GM18511 (cell line): ENCODE data around the gene HS3ST6.
"Not testable (repeated sequence)": the region's sequence is repeated elsewhere in the genome, so short reads cannot be mapped to it uniquely, and the experiment has no call there.

Source experiments
- ATAC-seq: cut with Tn5 transposase; IDR thresholded peaks from one replicate; pipeline ENCODE4 v1.9.1; 2021; ENCODE audit warnings: mild to moderate bottlenecking, moderate library complexity; ENCODE audit not compliant: unreplicated experiment

The HS3ST6 gene

GRCh38 chr16:1884155-1884760 is 34.0 kb downstream of the HS3ST6 start:
- ATAC-seq = no peak

- ATAC-seq = not testable (repeated sequence)
Measured at GRCh38 chr16:1881172-1881571, 37.0 kb downstream of the HS3ST6 start.

GRCh38 chr16:1879477-1879876 is 38.7 kb downstream of the HS3ST6 start:
- ATAC-seq = no peak

GRCh38 chr16:1878256-1878655 is 40.0 kb downstream of the HS3ST6 start:
- no peak for ATAC-seq

GRCh38 chr16:1877804-1878203 is 40.4 kb downstream of the HS3ST6 start:
- no peak for ATAC-seq

GRCh38 chr16:1877089-1877488 is 41.1 kb downstream of the HS3ST6 start:
- no peak for ATAC-seq

- ATAC-seq = no peak
Measured at GRCh38 chr16:1876468-1876867, 41.7 kb downstream of the HS3ST6 start.

- ATAC-seq = not testable (repeated sequence)
Measured at GRCh38 chr16:1876066-1876465, 42.1 kb downstream of the HS3ST6 start.

- ATAC-seq = no peak
Measured at GRCh38 chr16:1874854-1875253, 43.4 kb downstream of the HS3ST6 start.

- ATAC-seq = no peak
Measured at GRCh38 chr16:1871974-1872635, 46.1 kb downstream of the HS3ST6 start, which contains the start of gene MEIOB. MEIOB (minus strand) TSS chr16:1872164; CDS start chr16:1868175, 3,989 bp downstream.

- no peak for ATAC-seq
Measured at GRCh38 chr16:1870365-1871082, 47.7 kb downstream of the HS3ST6 start.

- no peak for ATAC-seq
Measured at GRCh38 chr16:1865902-1866690, 52.1 kb downstream of the HS3ST6 start.

GRCh38 chr16:1863681-1864460 is 54.3 kb downstream of the HS3ST6 start:
- ATAC-seq = no peak

GRCh38 chr16:1862394-1862793 is 55.8 kb downstream of the HS3ST6 start:
- no peak for ATAC-seq

- ATAC-seq = no peak
Measured at GRCh38 chr16:1861730-1862129, 56.5 kb downstream of the HS3ST6 start.
